Lung (tissue), 12 donors: ENCODE data around the gene USP24. TPM values are rescaled to one million over a fixed set of nuclear protein-coding genes. Genes with fewer than 3 reads are reported as not detected.

Source experiments
- ATAC-seq: fragments of 200-7000 bp; cut with Tn5 transposase; one replicate; pipeline ENCODE4 v1.9.1; 2020; ENCODE audit warnings: moderate number of reproducible peaks; ENCODE audit not compliant: insufficient read depth, low FRiP score
- DNase-seq, 3 donors: peaks; one replicate each; pipeline ENCODE4 v3.0.0-alpha.2; 2013 to 2017
- H3K27ac ChIP-seq, 2 donors: one replicate each; pipeline ENCODE4 v1.5.1; 2013; ENCODE audit warnings: mild to moderate bottlenecking in 2 of 2, moderate library complexity in 2 of 2, control low read depth in 1 of 2, inconsistent platforms in 1 of 2, low read depth in 1 of 2, low read length in 1 of 2
- H3K27me3 ChIP-seq, 3 donors: one replicate each; pipeline ENCODE4 v1.5.1; 2013; ENCODE audit warnings: low read length in 2 of 3; ENCODE audit not compliant: control insufficient read depth in 3 of 3, insufficient read depth in 3 of 3
- H3K36me3 ChIP-seq, 4 donors: one replicate each; pipeline ENCODE4 v1.5.1; 2013; ENCODE audit warnings: low read length in 4 of 4, mild to moderate bottlenecking in 1 of 4, moderate library complexity in 1 of 4; ENCODE audit not compliant: control insufficient read depth in 4 of 4, insufficient read depth in 4 of 4
- H3K4me1 ChIP-seq, 5 donors: one replicate each; pipeline ENCODE4 v1.5.1; 2013; ENCODE audit warnings: low read length in 5 of 5, mild to moderate bottlenecking in 2 of 5, moderate library complexity in 1 of 5; ENCODE audit not compliant: control insufficient read depth in 5 of 5, insufficient read depth in 5 of 5
- H3K4me3 ChIP-seq: one replicate; pipeline ENCODE4 v1.5.1; 2013; ENCODE audit warnings: mild to moderate bottlenecking, control low read depth, moderate library complexity
- H3K9ac ChIP-seq, 2 donors: one replicate each; pipeline ENCODE4 v1.5.1; 2013; ENCODE audit warnings: low read length in 2 of 2, control low read depth in 1 of 2; ENCODE audit not compliant: insufficient read depth in 1 of 2
- H3K9me3 ChIP-seq, 4 donors: one replicate each; pipeline ENCODE4 v1.5.1; 2013; ENCODE audit warnings: low read length in 3 of 4, mild to moderate bottlenecking in 1 of 4, moderate library complexity in 1 of 4; ENCODE audit not compliant: control insufficient read depth in 4 of 4, insufficient read depth in 3 of 4
- CTCF ChIP-seq: IDR thresholded peaks from 2 replicates; pipeline ENCODE4 v1.5.1; 2012; ENCODE audit warnings: mild to moderate bottlenecking; ENCODE audit errors: control extremely low read depth, extremely low read depth
- WGBS, 2 donors: extraction: QIAGEN DNeasy Blood & Tissue Kit; methylation state at CpG; one replicate each; pipeline ENCODE4 v1.1.7; 2013; 5-methylcytosine and 5-hydroxymethylcytosine counted together
- polyA plus RNA-seq, 2 donors: library from polyadenylated mRNA; stranded (reverse); fragments of 200-250 nt; gene quantifications; one replicate each; pipeline ENCODE4 v1.2.1, GENCODE V29; 2013
- total RNA-seq, 2 donors: library from RNA; depleted of rRNA in 1 of 2; stranded (reverse); fragments of >200 nt in 1 of 2; gene quantifications; one replicate each; pipeline ENCODE4 v1.2.1, GENCODE V29; 2014 to 2021
- donor health status: control.
- donor health status: control.
- donor health status: Bipolar disorder and iron deficiency.
- donor health status: healthy.
- donor health status: DM: yes; HTN: yes; CAD: no.

USP24 gene
- total and polyA plus RNA-seq, 4 donors = 7.8 to 77.8 (median 23.6) TPM

GRCh38 chr1:55212349-55213150 is 2.6 kb downstream of the USP24 start:
- DNase-seq (no peak), ATAC-seq (no peak)
- TF ChIP-seq CTCF = no peak
- 24 to 43% methylated on average over 11 of the region's 11 CpGs for WGBS, 2 donors
- no peak overlapping the region for H3K9ac ChIP-seq
- no peak overlapping the region for H3K4me3 ChIP-seq
- no peaks in the 10 kb centered on the region for H3K27me3 ChIP-seq
- peaks cover 0 to 42% (median 8%) of the 10 kb centered on the region in 5 donors for H3K4me1 ChIP-seq
- H3K36me3 ChIP-seq = peaks cover 0 to 4% (median 0%) of the 10 kb centered on the region in 4 donors
- peak overlapping the region in 1 of 2 donors; percentile 20 for H3K27ac ChIP-seq
- H3K9me3 ChIP-seq = no peaks in the 10 kb centered on the region

GRCh38 chr1:55211863-55212262 is 3.3 kb downstream of the USP24 start:
- TF ChIP-seq CTCF = no peak
- no peak overlapping the region for H3K4me3 ChIP-seq
- H3K36me3 ChIP-seq = peaks cover 0 to 4% (median under 1%) of the 10 kb centered on the region in 4 donors
- H3K4me1 ChIP-seq = peaks cover 0 to 41% (median 9%) of the 10 kb centered on the region in 5 donors
- no peaks in the 10 kb centered on the region for H3K9me3 ChIP-seq
- ATAC-seq (no peak), DNase-seq (no peak)
- H3K27ac ChIP-seq = no peak overlapping the region
- WGBS, 2 donors = 26 to 44% methylated on average over 3 of the region's 3 CpGs
- no peak overlapping the region for H3K9ac ChIP-seq
- H3K27me3 ChIP-seq = no peaks in the 10 kb centered on the region

- H3K27ac ChIP-seq = no peak overlapping the region
- no peaks in the 10 kb centered on the region for H3K9me3 ChIP-seq
- no peak for TF ChIP-seq CTCF
- peaks cover 0 to 38% (median 10%) of the 10 kb centered on the region in 5 donors for H3K4me1 ChIP-seq
- 27 to 30% methylated on average over 4 of the region's 4 CpGs for whole genome bisulfite sequencing, 2 donors
- DNase-seq = peak in 1 of 3 donors; percentile 21
- H3K36me3 ChIP-seq = peaks cover 0 to 4% (median 2%) of the 10 kb centered on the region in 4 donors
- ATAC-seq = no peak
- no peaks in the 10 kb centered on the region for H3K27me3 ChIP-seq
- H3K4me3 ChIP-seq = no peak overlapping the region
- no peak overlapping the region for H3K9ac ChIP-seq
These were observed 4.0 kb downstream of the USP24 start for GRCh38 chr1:55210990-55211801.
